Neural crest cell (in vitro differentiated cells): ENCODE results near the gene ABCC10. TPM values are rescaled to one million over a fixed set of nuclear protein-coding genes. Genes with fewer than 3 reads are reported as not detected.
"Not testable (repeated sequence)": the region's sequence is repeated elsewhere in the genome, so short reads cannot be mapped to it uniquely, and the experiment has no call there.

ENCODE experiments used
- DNase-seq: peaks from one replicate; pipeline ENCODE4 v3.0.0; 2021; ENCODE audit warnings: low read depth, mixed read lengths, low spot score
- H3K27ac Mint-ChIP-seq: one replicate; pipeline ENCODE4 v1.8.0; 2021; ENCODE audit warnings: mild to moderate bottlenecking, mixed read lengths; ENCODE audit not compliant: unreplicated experiment
- H3K27me3 Mint-ChIP-seq: 2 replicates; pipeline ENCODE4 v1.8.0; 2021; ENCODE audit warnings: low read depth, mild to moderate bottlenecking, mixed read lengths
- H3K36me3 Mint-ChIP-seq: 2 replicates; pipeline ENCODE4 v1.8.0; 2021; ENCODE audit warnings: low read depth, mild to moderate bottlenecking, mixed read lengths
- H3K4me1 Mint-ChIP-seq: 2 replicates; pipeline ENCODE4 v1.8.0; 2021; ENCODE audit warnings: mixed read lengths
- H3K4me3 Mint-ChIP-seq: one replicate; pipeline ENCODE4 v1.8.0; 2021; ENCODE audit warnings: mild to moderate bottlenecking, mixed read lengths
- H3K9me3 Mint-ChIP-seq: 2 replicates; pipeline ENCODE4 v1.8.0; 2021; ENCODE audit warnings: mixed read lengths
- total RNA-seq: library from RNA; stranded (reverse); gene quantifications from 2 replicates; pipeline ENCODE4 v1.2.1, GENCODE V29; 2021
- TF ChIP-seq, protein P1 (sequence below): fragments of 200-600 bp; sonication (generic); conservative IDR thresholded peaks from 2 replicates; pipeline ENCODE4 v1.5.0; 2021; ENCODE audit warnings: antibody characterized with exemption, mild to moderate bottlenecking

The ABCC10 gene
- total RNA-seq, 1 donor from 2014 or later = 34.1 TPM

DNA sequence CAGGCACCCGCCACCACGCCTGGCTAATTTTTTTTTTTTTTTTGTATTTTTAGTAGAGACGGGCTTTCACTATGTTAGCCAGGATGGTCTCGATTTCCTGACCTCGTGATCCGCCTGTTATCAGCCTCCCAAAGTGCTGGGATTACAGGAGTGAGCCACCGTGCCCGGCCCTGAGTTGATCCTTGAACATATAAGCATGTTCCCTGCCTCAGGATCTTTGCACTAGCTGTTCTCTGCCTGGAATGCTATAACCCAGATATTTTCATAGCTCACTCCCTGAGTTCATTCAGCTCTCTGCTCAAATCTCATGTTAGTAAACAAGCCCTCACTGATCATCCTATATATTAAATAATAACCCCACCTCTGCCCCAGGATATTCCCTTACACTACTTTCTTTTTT is 37.0 kb downstream of the ABCC10 start:
- Mint-ChIP-seq H3K9me3 (no peaks in the 10 kb centered on the region), H3K27me3 (peaks cover 44% of the 10 kb centered on the region), H3K36me3 (no peaks in the 10 kb centered on the region), H3K27ac (no peak overlapping the region), H3K4me3 (no peak overlapping the region), H3K4me1 (peaks cover 1% of the 10 kb centered on the region)
- TF ChIP-seq, protein P1, sequence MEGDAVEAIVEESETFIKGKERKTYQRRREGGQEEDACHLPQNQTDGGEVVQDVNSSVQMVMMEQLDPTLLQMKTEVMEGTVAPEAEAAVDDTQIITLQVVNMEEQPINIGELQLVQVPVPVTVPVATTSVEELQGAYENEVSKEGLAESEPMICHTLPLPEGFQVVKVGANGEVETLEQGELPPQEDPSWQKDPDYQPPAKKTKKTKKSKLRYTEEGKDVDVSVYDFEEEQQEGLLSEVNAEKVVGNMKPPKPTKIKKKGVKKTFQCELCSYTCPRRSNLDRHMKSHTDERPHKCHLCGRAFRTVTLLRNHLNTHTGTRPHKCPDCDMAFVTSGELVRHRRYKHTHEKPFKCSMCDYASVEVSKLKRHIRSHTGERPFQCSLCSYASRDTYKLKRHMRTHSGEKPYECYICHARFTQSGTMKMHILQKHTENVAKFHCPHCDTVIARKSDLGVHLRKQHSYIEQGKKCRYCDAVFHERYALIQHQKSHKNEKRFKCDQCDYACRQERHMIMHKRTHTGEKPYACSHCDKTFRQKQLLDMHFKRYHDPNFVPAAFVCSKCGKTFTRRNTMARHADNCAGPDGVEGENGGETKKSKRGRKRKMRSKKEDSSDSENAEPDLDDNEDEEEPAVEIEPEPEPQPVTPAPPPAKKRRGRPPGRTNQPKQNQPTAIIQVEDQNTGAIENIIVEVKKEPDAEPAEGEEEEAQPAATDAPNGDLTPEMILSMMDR = no peak
- DNase-seq = no peak

DNA sequence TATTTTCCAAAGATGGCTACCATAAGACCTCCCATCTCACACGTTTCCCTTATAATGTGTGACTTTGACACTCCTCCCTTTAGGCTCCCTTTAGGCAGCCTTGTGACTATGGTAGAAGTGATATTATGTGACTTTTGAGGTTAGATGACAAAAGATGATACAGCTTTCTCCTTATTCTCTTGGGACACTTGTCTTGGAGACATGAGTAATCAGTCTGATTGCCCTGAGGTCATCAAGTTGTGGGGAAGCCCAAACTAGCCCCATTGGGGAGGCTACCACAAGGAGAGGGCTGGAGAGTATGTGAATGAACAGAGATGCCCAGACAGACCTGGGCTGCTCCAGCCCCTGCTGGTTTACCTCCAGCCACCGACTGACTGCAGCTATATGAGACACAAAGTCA is 38.6 kb downstream of the ABCC10 start:
- no peak for DNase-seq
- TF ChIP-seq, protein P1 = no peak
- H3K4me3 Mint-ChIP-seq = no peak overlapping the region
- H3K9me3 Mint-ChIP-seq = no peaks in the 10 kb centered on the region
- H3K27me3 Mint-ChIP-seq = peaks cover 34% of the 10 kb centered on the region
- no peak overlapping the region for H3K27ac Mint-ChIP-seq
- peaks cover 4% of the 10 kb centered on the region for H3K4me1 Mint-ChIP-seq
- no peaks in the 10 kb centered on the region for H3K36me3 Mint-ChIP-seq

DNA sequence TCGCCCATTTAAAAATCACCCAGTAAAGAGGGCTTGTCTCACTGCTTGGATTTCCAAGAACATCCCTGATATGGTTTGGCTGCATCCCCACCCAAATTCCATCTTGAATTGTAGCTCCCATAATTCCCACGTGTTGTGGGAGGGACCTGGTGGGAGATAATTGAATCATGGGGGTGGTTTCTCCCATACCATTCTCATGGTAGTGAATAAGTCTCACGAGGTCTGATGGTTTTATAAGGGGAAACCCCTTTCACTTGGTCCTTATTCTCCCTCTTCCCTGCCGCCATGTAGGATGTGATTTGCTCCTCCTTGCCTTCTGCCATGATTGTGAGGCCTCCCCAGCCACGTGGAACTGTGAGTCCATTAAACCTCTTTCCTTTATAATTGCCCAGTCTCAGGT is 39.9 kb downstream of the ABCC10 start:
- peaks cover 31% of the 10 kb centered on the region for H3K27me3 Mint-ChIP-seq
- DNase-seq, H3K9me3 Mint-ChIP-seq, H3K36me3 Mint-ChIP-seq, H3K4me1 Mint-ChIP-seq, H3K27ac Mint-ChIP-seq, H3K4me3 Mint-ChIP-seq: not testable (repeated sequence)

- no peaks in the 10 kb centered on the region for H3K36me3 Mint-ChIP-seq
- peak overlapping the region; percentile 30 for H3K27ac Mint-ChIP-seq
- no peaks in the 10 kb centered on the region for H3K9me3 Mint-ChIP-seq
- TF ChIP-seq, protein P1 = no peak
- peaks cover 4% of the 10 kb centered on the region for H3K4me1 Mint-ChIP-seq
- H3K4me3 Mint-ChIP-seq = no peak overlapping the region
- H3K27me3 Mint-ChIP-seq = peaks cover 26% of the 10 kb centered on the region
- DNase-seq = no peak
These were observed 40.4 kb downstream of the ABCC10 start for GRCh38 chr6:43467752-43468151.

GRCh38 chr6:43468240-43468639 is 40.9 kb downstream of the ABCC10 start:
- TF ChIP-seq, protein P1 = no peak
- Mint-ChIP-seq H3K4me1 (peaks cover 4% of the 10 kb centered on the region), H3K36me3 (no peaks in the 10 kb centered on the region), H3K9me3 (no peaks in the 10 kb centered on the region), H3K4me3 (no peak overlapping the region), H3K27me3 (peaks cover 23% of the 10 kb centered on the region), H3K27ac (no peak overlapping the region)
- no peak for DNase-seq

- Mint-ChIP-seq H3K27me3 (peaks cover 20% of the 10 kb centered on the region), H3K27ac (peak overlapping the region; percentile 73), H3K36me3 (no peaks in the 10 kb centered on the region), H3K4me1 (peaks cover 4% of the 10 kb centered on the region), H3K4me3 (no peak overlapping the region), H3K9me3 (no peaks in the 10 kb centered on the region)
- TF ChIP-seq, protein P1 = no peak
- no peak for DNase-seq
These were observed 41.7 kb downstream of the ABCC10 start for GRCh38 chr6:43468748-43469681.
